GM18861 (cell line): ENCODE measurements around the gene DNAJC22.
"Not testable (repeated sequence)": the region's sequence is repeated elsewhere in the genome, so short reads cannot be mapped to it uniquely, and the experiment has no call there.

ENCODE experiments used
- ATAC-seq: cut with Tn5 transposase; IDR thresholded peaks from one replicate; pipeline ENCODE4 v1.9.1; 2021; ENCODE audit not compliant: unreplicated experiment

Gene DNAJC22

DNA sequence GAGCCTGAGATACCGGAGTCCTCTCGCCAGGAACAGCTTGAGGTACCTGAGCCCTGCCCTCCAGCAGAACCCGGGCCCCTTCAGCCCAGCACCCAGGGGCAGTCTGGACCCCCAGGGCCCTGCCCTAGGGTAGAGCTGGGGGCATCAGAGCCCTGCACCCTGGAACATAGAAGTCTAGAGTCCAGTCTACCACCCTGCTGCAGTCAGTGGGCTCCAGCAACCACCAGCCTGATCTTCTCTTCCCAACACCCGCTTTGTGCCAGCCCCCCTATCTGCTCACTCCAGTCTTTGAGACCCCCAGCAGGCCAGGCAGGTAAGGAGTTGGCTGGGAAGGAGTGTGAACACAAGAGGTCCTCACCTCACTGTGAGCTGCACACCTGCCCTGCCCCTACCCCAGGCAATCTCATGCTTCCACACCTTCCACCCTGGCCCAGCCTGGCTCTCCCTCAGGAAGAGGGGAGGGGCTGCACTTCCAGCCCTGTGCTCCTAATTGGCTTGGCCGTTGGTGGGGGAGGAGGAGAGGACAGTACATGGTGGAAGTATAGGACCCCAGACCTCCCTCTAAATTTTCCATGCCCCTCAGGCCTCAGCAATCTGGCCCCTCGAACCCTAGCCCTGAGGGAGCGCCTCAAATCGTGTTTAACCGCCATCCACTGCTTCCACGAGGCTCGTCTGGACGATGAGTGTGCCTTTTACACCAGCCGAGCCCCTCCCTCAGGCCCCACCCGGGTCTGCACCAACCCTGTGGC is 15.9 kb upstream of the DNAJC22 start:
- ATAC-seq: no peak

DNA sequence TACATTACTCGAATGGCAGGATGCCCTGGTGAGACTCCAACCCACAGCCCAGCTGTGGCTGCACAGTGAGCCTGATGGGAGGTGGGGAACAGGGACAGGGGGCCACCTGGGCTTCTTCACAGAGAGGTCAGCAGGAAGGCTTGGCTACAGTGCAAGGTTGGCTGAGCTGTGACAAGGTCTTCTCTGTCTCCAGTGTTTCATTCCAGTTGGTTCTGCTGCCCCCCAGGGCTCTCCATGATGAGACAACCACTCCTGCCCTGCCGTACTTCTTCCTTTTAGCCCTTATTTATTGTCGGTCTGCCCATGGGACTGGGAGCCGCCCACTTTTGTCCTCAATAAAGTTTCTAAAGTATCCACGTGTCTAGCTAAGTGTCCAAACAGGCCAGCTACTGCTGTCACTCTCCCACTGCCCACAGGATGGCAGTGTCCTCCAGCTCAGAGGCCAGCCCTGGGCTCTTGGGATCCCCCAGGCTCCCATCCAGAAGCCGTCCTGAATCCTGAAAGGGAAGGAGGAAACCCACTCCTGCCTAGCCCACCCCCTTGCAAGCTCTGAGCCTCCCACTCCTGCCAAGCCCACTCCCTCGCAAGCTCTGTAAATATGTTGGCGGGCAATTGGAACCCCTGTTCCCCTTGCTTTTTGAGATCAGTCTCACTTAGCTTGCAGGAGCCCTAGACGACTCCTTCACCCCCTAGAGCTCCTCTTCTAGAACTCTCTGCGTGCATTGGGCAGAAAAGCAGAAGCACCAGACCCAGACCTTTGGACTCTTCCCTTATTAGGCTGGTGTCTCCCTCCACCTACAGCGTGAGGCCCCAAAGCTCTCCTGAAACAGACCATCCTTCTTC is 15.1 kb upstream of the DNAJC22 start:
- ATAC-seq: no peak

DNA sequence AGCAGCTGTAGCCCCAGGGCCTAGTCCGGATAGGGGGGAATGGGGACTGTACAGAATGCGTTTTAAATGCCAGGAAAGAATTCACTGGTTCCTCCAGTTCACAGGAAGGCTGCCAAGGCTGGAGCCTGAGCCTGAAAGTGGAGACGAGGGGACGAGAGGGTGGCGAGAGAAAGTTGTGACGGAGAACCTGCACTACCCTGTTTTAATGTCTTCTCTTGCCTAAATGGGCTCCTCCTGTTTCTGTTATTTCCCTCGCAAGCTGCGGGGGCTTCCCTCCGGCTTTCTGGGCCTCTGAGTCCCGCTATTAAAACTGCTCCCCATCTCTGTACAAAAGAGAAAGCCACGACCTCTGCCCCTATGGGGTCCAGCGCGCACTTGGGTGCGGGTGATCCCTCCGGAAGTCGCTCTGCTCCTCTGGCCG is 14.2 kb upstream of the DNAJC22 start:
- ATAC-seq: no peak

GRCh38 chr12:49332891-49333371 is 13.8 kb upstream of the DNAJC22 start:
- no peak for ATAC-seq

DNA sequence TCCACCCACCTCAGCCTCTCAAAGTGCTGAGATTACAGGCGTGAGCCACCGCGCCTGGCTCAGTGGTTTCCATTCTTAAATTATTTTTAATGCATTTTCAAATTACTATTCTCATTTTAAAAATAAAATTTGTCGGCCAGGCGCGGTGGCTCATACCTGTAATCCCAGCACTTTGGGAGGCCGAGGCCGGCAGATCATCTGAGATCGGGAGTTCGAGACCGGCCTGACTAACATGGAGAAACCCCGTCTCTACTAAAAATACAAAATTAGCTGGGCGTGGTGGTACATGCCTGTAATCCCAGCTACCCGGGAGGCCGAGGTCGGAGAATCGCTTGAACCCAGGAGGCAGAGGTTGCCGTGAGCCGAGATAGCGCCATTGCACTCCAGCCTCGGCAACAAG is 12.9 kb upstream of the DNAJC22 start:
- ATAC-seq: not testable (repeated sequence)

- ATAC-seq: no peak
Measured at GRCh38 chr12:49334226-49334625, 12.5 kb upstream of the DNAJC22 start.

DNA sequence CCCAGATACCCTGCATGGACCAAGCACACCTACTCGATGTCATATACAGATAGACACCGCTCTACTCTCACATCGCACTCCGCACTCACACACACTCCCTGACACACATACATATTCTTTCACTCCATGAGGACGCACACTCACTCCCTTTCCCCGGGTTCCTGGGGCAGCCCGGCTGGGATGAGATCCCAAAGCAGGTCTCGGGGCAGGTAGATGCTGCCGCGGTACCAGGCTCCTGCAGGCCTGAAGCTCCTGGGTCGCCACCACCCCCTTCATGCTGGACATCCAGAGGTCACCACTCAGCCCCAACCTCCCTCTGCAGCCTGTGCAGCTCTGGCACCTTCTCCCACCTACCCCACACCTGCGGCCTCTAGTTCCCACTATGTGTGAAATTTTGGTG is 12.0 kb upstream of the DNAJC22 start:
- no peak for ATAC-seq

GRCh38 chr12:49335118-49335954 is 11.4 kb upstream of the DNAJC22 start:
- ATAC-seq: no peak

- no peak for ATAC-seq
Measured at GRCh38 chr12:49335955-49336644, 10.6 kb upstream of the DNAJC22 start.

GRCh38 chr12:49336645-49337584 is 9.8 kb upstream of the DNAJC22 start, which contains the start of gene C1QL4:
Gene C1QL4 (minus strand): TSS chr12:49337188. CDS start chr12:49336477, 711 bp downstream.
- ATAC-seq: no peak

- ATAC-seq: no peak
Measured at GRCh38 chr12:49338830-49339463, 7.7 kb upstream of the DNAJC22 start.

- ATAC-seq: no peak
Measured at GRCh38 chr12:49339464-49339861, 7.2 kb upstream of the DNAJC22 start.

DNA sequence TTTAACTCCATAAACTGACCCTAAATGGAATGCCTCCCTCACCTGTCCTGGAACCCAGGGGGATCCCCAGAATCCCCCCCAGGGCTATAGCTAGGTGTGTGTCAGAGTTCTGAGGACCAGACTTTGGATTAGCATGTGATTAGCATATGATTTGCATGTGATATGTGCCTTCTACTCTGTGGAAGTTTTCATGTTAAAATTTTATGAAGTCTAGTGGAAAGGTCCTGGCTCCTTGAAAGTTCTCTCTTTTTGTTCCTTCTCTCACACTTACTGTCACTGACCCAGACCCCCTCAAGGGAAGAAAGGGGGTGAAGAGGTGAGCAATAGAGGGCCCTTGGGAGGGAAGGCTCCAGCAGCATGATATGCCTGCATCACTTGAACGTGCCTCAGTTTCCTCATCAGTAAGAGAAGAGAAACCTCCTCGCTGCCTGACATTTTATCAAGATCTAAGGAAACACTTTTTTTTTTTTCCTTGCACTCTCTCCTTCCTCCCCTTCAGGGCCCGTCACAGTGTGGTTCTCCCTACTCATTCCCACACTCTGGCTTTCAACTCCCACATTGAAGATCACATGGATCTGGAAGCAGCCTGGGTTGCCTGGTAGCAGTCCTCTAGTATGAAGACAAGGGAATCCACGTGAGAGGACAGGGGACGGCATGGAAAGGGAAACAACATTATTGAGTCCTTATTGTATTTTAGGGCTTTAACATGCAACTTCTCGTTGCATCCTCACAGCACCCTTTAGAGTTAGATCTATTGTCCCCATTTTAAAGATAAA is 6.4 kb upstream of the DNAJC22 start:
- no peak for ATAC-seq

DNA sequence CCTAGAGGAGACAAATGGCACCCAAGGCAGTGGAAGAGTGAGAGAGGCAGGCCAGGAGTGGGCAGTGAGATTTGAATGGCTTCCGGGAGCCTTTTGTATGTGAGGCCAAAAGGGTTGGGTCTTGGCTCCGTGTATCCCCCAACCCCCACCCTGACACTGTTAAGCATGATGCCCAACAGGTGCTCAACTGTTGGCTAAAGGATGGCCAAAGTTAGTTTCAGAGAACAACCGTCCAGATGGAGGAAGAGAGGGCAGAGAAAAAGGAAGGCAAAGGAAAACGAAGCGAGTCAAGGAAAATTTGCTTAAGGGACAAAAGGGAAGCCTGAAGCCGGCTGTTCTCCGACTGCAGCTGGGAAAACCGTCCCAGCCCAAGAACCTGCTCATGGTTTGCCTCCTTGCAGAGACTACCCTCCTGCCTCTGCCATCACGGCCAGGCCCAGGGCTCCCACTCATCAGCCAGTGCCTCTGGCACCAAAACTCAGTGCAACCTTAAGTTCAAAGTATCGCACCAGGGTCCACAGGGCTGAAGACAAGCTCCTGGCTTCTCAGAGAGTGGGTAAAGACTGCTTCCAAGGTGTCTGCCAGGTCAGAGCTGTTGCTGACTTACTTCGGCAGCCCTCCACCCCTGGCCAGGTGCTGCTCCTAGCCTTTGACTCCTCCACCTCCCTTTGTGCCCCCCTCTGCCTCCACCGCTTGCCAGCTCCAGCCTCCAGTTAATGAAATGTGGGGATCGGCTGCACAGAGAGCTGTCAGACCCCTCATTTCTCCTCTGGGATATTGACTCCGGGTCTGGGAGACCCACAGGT is 5.5 kb upstream of the DNAJC22 start:
- no peak for ATAC-seq

DNA sequence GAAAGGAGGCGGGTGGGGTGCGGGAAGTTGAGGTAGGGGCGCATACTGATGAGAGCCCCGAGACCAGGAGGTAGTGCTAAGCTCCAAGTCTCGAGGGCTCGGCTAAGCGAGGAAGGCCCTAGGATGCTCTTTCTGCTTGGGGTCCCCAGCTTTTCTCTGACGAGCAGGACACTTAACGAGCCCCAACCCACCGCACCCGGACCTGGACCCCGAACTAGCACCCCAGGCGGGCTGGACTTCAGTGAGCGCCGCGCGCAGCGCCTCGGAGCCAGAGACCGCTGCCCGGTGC is 5.0 kb upstream of the DNAJC22 start:
- ATAC-seq: no peak

DNA sequence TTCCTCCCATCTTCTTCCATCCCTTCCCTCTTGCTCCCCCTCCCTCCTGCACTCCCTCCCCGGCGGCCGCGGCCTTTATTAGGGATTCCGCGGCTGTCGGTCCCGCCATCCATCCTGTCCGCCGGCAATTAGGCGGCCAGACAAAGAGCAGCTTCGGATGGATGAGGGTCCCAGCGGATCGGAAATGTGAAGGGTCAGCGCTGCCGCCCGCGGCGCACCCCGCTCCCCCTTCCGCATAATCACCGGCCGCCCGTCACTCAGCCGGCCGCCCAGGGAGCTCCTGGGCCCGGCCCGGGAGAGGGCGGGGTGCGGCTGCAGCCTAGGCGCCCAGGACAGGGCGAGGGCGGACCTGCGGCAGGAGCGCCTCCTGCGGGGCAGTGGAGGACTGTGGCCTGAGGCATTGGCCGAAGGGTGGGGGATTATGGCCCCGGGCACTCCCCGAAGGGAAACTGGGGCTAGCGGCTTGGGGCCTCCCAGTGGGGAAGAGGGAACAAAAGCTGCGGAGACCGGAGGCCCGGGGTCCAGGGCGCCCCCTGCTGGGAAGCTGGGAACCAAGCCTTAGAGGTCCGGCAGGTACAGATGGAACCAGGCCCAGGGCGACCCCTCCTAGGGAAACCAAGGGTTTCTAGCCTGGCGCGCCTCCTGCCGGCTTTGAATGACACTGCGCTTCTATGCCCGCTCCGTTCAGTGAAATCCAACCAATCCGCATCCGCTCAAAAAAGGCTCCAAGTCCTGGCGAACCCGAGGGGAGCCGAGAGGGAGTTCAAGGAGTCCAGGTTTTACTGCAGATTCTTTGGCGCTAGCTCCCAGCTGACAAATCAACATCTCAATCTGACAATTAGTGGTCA is 4.4 kb upstream of the DNAJC22 start:
- ATAC-seq: peak; percentile 62
